HG02678 (cell line): Measurements from ENCODE around the gene RAD18.

Source experiments
- ATAC-seq: cut with Tn5 transposase; IDR thresholded peaks from one replicate; pipeline ENCODE4 v1.9.1; 2021; ENCODE audit warnings: mild to moderate bottlenecking, moderate library complexity; ENCODE audit not compliant: unreplicated experiment

The RAD18 gene

DNA sequence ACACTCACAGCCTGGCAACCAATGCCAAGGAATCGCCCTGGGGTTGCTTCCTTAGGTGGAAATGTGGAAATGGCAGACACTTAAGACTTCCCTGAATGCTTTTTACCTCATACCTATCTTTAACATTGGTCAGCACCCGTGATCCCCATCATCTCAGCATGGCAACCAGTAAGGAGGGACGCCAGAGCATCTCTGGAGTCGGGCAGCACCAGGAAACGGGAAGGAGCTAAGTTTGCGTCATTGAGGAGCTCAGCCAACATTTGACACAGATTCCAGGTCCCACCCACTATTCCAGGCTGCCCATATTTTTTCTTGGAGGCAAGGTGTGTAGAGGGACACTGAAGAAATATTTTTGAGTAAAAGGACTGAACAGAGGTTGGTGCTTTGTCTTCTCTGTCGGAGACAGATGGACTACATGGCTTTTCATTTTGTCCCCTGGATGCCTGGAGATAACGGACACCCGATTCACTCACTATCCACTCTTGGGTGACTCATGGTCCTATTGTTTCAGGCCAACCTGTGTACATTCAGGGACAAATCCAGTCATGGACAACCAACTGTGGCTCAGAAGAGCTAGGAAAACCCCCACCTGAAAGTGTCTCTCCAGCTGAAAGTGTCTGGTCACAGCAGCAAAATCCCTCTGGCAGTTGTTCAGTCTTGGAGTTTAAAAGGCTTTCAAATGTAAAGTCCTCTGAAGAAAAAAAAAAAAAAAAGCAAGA is 123.5 kb downstream of the RAD18 start:
- no peak for ATAC-seq

GRCh38 chr3:8838765-8839423 is 124.4 kb downstream of the RAD18 start:
- ATAC-seq = no peak

- ATAC-seq = no peak
These were observed 125.0 kb downstream of the RAD18 start for GRCh38 chr3:8838234-8838633.

GRCh38 chr3:8837162-8837561 is 126.1 kb downstream of the RAD18 start:
- no peak for ATAC-seq

DNA sequence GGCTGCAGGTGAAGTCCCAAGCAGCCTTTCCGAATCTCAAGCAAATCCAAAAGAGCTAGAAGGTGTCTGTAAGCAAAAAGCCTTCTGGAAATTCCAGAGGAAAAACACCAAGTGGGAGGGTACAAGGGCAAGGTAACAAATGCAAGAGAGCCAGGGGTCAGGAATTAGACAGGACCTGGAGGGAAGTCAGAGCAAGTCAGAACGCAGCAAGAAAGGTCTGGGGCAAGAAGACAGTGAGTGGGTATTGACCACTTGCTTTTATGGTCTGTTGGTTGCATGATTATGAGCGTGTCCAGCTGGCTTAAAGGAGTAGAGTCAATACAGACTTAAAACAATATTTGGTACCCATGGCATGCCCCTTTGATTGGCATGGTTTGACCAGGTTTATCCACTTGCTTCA is 127.2 kb downstream of the RAD18 start:
- ATAC-seq = no peak

- ATAC-seq = no peak
These were observed 127.9 kb downstream of the RAD18 start for GRCh38 chr3:8835385-8835784.

DNA sequence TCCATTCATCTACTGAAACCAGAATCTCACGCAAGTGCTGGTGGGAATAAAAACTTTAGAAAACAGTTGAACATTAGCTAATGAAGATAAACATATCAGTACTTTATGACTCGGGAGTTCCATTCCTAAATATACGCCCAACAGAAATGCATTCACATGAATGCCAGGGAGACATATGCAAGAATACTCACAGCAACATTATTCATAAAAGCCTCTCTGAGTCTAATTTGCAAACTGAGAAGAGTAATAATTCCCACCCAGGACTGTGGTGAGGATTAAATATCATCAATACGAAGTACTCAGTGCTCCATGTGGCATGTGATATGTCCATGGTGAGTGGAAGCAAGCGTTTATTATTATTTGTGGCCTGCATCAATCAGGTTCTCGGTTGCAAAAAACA is 128.3 kb downstream of the RAD18 start:
- no peak for ATAC-seq

- ATAC-seq = no peak
These were observed 135.6 kb downstream of the RAD18 start for GRCh38 chr3:8827641-8828040.
